Osteoblast (primary cell): ENCODE data around the gene PROSER1. TPM values are rescaled to one million over a fixed set of nuclear protein-coding genes. Genes with fewer than 3 reads are reported as not detected.
"Not testable (repeated sequence)": the region's sequence is repeated elsewhere in the genome, so short reads cannot be mapped to it uniquely, and the experiment has no call there.

ENCODE experiments used
- DNase-seq: peaks from one replicate; pipeline ENCODE4 v3.0.0; 2011; ENCODE audit warnings: low spot score, mixed read lengths; ENCODE audit not compliant: insufficient read length; ENCODE audit errors: missing footprints
- H2AFZ ChIP-seq: 2 replicates; pipeline ENCODE4 v1.6.0; 2011; ENCODE audit warnings: mild to moderate bottlenecking, low read length
- H3K27ac ChIP-seq: 2 replicates; pipeline ENCODE4 v1.5.1; 2011; ENCODE audit warnings: mild to moderate bottlenecking, low read depth, low read length, moderate library complexity
- H3K27me3 ChIP-seq: 2 replicates; pipeline ENCODE4 v1.6.0; 2012; ENCODE audit warnings: mild to moderate bottlenecking, control low read depth, inconsistent platforms, low read length, moderate library complexity; ENCODE audit not compliant: insufficient read depth
- H3K36me3 ChIP-seq: 2 replicates; pipeline ENCODE4 v1.5.1; 2011; ENCODE audit warnings: mild to moderate bottlenecking, low read length, control low read depth, moderate library complexity; ENCODE audit not compliant: insufficient read depth
- H3K4me1 ChIP-seq: 2 replicates; pipeline ENCODE4 v1.5.1; 2011; ENCODE audit warnings: mild to moderate bottlenecking, low read length, control low read depth, moderate library complexity; ENCODE audit not compliant: insufficient read depth
- H3K4me2 ChIP-seq: 2 replicates; pipeline ENCODE4 v1.6.0; 2011; ENCODE audit warnings: mild to moderate bottlenecking, low read length; ENCODE audit not compliant: insufficient read depth
- H3K4me3 ChIP-seq: fragments of 200-600 bp; sonication (generic); 3 replicates; pipeline ENCODE4 v1.5.1; 2012; ENCODE audit warnings: mild to moderate bottlenecking, low read length, inconsistent platforms; ENCODE audit not compliant: insufficient read depth
- H3K79me2 ChIP-seq: 2 replicates; pipeline ENCODE4 v1.6.0; 2012; ENCODE audit warnings: mild to moderate bottlenecking, low read length, control low read depth, inconsistent platforms; ENCODE audit not compliant: insufficient read depth
- H3K9me3 ChIP-seq: 2 replicates; pipeline ENCODE4 v1.5.1; 2011; ENCODE audit warnings: low read depth, low read length, control low read depth
- H4K20me1 ChIP-seq: 2 replicates; pipeline ENCODE4 v1.6.0; 2012; ENCODE audit warnings: mild to moderate bottlenecking, low read length, control low read depth; ENCODE audit not compliant: insufficient read depth
- CTCF ChIP-seq: IDR thresholded peaks from 2 replicates; pipeline ENCODE4 v1.5.1; 2011; ENCODE audit warnings: mild to moderate bottlenecking, low read depth, low read length, moderate library complexity; ENCODE audit errors: extremely low read depth
- total RNA-seq: library from RNA; depleted of rRNA; stranded (reverse); fragments of >200 nt; gene quantifications from 2 replicates; pipeline ENCODE4 v1.2.3, GENCODE V29; 2012

PROSER1 gene
- 13.4 and 18.3 TPM in 2 replicates for total RNA-seq

GRCh38 chr13:39037880-39038568, at the start of gene PROSER1, which contains the start of gene NHLRC3:
PROSER1 (minus strand) TSS chr13:39038089; CDS start chr13:39037242, 847 bp downstream.
NHLRC3 (plus strand) TSS chr13:39038456; CDS start chr13:39038640, 184 bp downstream.
- peak within 1 kb of the TSS; percentile 98 for H2AFZ ChIP-seq

GRCh38 chr13:39086251-39086945, 48.5 kb upstream of the PROSER1 start:
- not testable (repeated sequence) for H2AFZ ChIP-seq, H3K4me1 ChIP-seq, H3K36me3 ChIP-seq, DNase-seq, H3K27ac ChIP-seq, H4K20me1 ChIP-seq, H3K27me3 ChIP-seq, H3K9me3 ChIP-seq, H3K4me3 ChIP-seq, H3K79me2 ChIP-seq, H3K4me2 ChIP-seq

More at GRCh38 chr13:39037880-39038568, at the start of gene PROSER1, which contains the start of gene NHLRC3:
- Histone ChIP-seq H3K4me3 (peak within 1 kb of the TSS; percentile 90), H3K36me3 (no peaks in the 10 kb centered on the region), H3K4me1 (peaks cover 21% of the 10 kb centered on the region), H3K79me2 (peaks cover 60% of the 10 kb centered on the region), H3K27me3 (no peaks in the 10 kb centered on the region), H3K9me3 (no peaks in the 10 kb centered on the region), H4K20me1 (peaks cover 11% of the 10 kb centered on the region), H3K4me2 (peak within 1 kb of the TSS; percentile 97), H3K27ac (peak within 1 kb of the TSS; percentile 95)
- DNase-seq, result peak; percentile 90
- TF ChIP-seq CTCF, result no peak

- no peak for DNase-seq
- H3K36me3 ChIP-seq, result no peaks in the 10 kb centered on the region
- H3K9me3 ChIP-seq, result no peaks in the 10 kb centered on the region
- no peak overlapping the region for H2AFZ ChIP-seq
- no peaks in the 10 kb centered on the region for H3K27me3 ChIP-seq
- H4K20me1 ChIP-seq, result no peaks in the 10 kb centered on the region
- no peak overlapping the region for H3K27ac ChIP-seq
- H3K4me2 ChIP-seq, result no peak overlapping the region
- no peak overlapping the region for H3K4me3 ChIP-seq
- no peaks in the 10 kb centered on the region for H3K4me1 ChIP-seq
- TF ChIP-seq CTCF, result no peak
- no peaks in the 10 kb centered on the region for H3K79me2 ChIP-seq
Measured at GRCh38 chr13:39073983-39074382, 36.1 kb upstream of the PROSER1 start.

- Histone ChIP-seq H3K79me2 (no peaks in the 10 kb centered on the region), H4K20me1 (no peaks in the 10 kb centered on the region), H2AFZ (no peak overlapping the region), H3K4me1 (no peaks in the 10 kb centered on the region), H3K27me3 (no peaks in the 10 kb centered on the region), H3K9me3 (no peaks in the 10 kb centered on the region), H3K36me3 (no peaks in the 10 kb centered on the region), H3K27ac (no peak overlapping the region), H3K4me3 (no peak overlapping the region), H3K4me2 (no peak overlapping the region)
- TF ChIP-seq CTCF, result no peak
- DNase-seq, result no peak
Measured at GRCh38 chr13:39072842-39073241, 35.0 kb upstream of the PROSER1 start.
